Measurements from ENCODE around the gene RNF166.

GRCh38 chr16:88677721-88678120, 28.5 kb downstream of the RNF166 start:
- no peak for TF ChIP-seq MAX (IDR thresholded peaks at IDR 0.05)
- TF ChIP-seq REST (IDR thresholded peaks at IDR 0.05; ENCODE audit: low read depth), result no peak
- TF ChIP-seq EGR1 (IDR thresholded peaks at IDR 0.05), result no peak
- no peak for TF ChIP-seq CEBPB (IDR thresholded peaks at IDR 0.05)
- no peak for TF ChIP-seq CREB1 (IDR thresholded peaks at IDR 0.05; ENCODE audit: low read depth)
- TF ChIP-seq EP300 (IDR thresholded peaks at IDR 0.05; ENCODE audit: borderline replicate concordance), result no peak
- no peak for TF ChIP-seq RAD21 (IDR thresholded peaks at IDR 0.05; ENCODE audit: low read depth)
- TF ChIP-seq TAF1 (IDR thresholded peaks at IDR 0.05; ENCODE audit: low read depth), result no peak
- no peak for TF ChIP-seq YY1 (IDR thresholded peaks at IDR 0.05; ENCODE audit: low read depth)
- TF ChIP-seq NFIC (IDR thresholded peaks at IDR 0.05), result no peak
- TF ChIP-seq FOXM1 (IDR thresholded peaks at IDR 0.05; ENCODE audit: borderline replicate concordance, low read depth), result no peak

Measured in Ishikawa (cell line).